ENCODE measurements around the gene FBXL19. TPM values are rescaled to one million over a fixed set of nuclear protein-coding genes. Genes with fewer than 3 reads are reported as not detected.
A peak's percentile ranks its signal among the peaks of the same experiment; 100 is the strongest.
"Not testable (repeated sequence)": the region's sequence is repeated elsewhere in the genome, so short reads cannot be mapped to it uniquely, and the experiment has no call there.

FBXL19 gene
- total RNA-seq, 1 donor from 2014 or later = 14.3 TPM

DNA sequence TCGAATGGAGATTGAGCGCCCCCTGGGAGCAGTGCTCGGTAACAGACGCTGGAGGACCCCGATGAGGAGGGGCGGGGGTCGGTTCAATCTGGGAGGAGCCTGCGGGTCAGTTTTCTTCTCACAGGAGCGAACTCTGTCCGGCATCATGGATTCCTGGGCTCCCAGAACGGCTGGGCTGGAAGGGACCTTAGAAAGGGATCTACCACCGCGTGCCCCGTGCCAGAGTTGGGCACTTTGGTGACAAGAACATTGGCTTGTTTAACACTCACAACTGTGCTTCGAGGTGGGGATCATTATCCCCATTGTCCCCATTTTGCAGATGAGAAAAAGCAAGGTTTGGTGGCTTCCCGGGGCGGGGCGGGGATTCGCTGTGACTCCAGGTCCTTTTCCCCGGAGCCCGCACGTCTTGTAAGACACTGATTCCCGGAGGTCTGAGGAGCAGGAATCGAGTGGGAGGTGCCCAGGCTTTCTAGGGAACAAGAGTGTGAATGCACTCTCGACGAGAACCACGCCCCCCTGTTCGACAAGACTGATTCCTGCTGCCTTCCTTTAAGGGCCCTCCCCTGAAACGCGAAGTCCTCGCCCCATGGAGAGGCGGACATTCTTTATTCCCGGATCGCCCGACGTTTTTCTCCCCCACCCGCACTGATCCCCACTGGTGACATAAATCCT, 1.5 kb upstream of the FBXL19 start:
- peak; percentile 91 to 95 for DNase-seq (ENCODE audit: low read depth in 2 of 2)

DNA sequence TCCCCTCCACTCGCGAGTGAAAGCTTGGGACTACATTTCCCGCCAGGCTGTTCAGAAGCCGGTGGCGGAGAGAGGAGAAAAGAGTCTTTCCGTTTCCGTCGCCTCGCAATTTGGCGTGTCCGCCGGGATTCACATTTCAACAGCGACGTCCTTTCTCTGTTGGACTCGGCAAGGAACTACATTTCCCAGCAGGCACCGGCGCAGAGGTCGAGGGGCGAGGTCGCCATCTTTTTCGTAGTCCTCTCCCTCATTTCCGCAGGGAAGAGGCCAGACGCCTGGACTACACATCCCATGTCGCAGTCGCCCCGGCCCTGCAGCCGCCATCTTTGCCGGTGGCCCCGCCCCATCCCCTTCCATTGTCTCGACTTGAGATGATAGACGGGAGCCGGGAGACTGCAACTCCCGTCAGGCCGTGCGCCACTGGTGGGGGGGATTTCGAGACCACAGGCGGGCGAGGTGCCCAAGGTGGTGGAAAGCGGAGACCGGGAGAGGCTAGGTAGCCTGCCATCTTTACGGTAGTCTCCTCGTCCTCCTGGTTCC, 882 bp upstream of the FBXL19 start:
- peak; percentile 100 for DNase-seq (ENCODE audit: low read depth in 2 of 2)

DNA sequence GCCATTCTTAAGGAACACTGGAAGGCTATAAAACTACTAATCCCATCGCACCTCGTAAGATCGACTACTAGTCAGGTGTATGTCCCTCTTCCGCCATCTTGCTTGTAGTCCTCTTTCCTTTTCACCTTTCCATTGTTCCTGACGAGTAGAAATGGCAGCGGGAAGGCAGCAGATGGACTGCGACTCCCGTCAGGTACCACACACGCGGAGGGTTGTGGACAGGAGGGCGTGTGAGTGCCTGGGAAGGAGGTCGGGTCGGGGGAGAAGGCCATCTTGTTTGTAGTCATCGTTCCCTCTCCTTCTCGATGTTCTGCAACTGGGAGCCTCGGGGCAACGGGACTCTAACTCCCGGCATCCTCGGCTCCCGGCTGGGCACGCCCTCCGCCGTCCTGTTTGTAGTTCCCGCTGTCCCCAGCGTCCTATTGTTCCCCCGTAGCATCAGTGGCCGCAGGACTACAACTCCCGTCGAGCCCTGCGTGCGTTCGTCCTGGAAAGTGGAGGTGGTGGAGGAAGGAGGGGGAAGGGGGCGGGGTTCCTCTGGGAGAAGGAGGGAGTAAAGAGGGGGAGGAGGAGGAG, 324 bp upstream of the FBXL19 start:
- peak; percentile 99 to 100 for DNase-seq (ENCODE audit: low read depth in 2 of 2)

DNA sequence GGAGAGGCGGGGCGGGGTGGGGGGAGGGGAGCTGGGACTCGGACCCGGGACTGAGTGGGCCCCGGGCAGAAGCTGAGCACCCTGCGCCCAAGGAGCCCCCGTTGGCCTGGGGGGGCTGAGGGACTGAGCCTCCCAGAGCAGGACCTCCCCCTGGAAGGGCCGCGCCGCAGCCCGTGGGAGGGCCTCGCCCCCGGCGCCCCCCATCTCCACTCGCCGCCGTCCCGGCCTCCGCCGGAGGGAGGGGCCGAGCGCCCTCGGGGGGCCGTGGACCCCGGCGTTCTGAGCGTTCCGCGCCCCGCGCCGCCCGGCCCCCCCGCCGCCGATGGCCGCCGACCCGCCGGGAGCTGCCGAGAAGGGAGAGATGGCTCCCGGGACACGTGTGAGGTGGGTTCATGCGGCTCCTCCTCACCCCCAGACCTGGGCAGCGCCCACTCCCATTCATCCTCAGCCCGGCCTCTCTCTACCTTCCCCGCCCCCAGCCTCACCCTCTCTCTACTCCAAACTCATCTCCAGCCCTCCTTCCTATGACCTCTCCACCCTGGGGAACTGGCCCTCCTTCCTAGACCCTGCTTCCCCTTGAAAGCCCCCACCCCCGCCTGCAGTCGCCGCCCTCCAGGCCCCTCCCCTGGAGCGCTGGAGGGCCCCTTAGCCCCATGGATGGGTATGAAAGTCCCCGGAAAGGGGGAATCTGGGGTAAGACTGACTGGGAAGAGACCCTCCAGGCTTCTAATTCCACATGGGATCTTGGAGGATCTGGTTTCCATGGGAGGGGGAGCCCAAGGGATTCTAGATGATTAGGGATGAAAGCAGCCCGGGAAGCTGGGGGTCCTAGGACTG, 922 bp downstream of the FBXL19 start:
- DNase-seq (ENCODE audit: low read depth in 2 of 2) = no peak

DNA sequence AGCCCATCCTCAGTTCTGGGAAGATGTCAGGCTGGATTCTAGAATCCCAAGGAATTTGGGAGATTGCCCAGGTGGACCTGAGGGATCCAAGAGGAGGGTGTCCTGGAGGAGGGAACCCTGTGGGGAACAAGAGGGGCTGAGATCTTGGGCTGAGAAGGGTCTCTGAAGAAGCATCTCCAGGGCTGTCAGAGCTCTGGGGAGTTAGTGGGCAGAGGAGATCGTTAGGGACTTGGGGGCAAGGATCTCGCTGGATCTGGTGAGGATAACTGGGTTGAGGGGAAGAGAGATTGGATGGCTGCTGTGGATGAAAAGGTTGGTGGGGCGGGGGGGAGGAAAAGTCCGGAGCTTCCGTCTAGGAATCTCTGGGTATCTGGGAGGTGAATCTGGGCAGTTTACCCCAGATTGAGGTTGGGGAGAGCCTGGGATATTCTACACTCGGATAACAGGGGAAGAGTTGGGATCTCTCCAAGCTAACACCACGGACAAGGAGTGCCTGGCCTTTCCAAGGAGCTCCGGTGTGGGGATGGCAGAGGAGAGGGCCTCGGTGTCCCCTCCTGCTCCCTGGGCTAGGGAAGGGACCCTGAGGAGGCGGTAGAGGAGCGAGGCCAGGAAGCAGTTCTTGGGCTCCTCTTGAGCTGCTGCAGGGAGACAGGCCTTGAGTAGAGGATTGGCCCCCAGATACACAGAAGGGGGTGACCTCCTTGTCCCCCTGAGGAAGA, 1.7 kb downstream of the FBXL19 start:
- no peak for DNase-seq (ENCODE audit: low read depth in 2 of 2)

DNA sequence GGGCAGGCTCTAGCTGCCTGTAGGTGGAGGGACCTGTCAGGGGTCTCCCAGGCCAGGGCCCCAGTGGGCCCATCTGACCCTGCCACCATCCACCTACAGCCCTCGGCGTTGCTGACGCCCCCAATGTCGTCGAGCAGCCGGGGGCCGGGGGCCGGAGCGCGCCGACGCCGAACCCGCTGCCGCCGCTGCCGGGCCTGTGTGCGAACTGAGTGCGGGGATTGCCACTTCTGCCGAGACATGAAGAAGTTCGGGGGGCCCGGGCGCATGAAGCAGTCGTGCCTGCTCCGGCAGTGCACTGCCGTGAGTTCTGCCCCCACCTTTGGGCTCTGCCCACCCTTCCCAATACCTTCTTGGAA, 2.2 kb downstream of the FBXL19 start:
- DNase-seq (ENCODE audit: low read depth in 2 of 2) = no peak

DNA sequence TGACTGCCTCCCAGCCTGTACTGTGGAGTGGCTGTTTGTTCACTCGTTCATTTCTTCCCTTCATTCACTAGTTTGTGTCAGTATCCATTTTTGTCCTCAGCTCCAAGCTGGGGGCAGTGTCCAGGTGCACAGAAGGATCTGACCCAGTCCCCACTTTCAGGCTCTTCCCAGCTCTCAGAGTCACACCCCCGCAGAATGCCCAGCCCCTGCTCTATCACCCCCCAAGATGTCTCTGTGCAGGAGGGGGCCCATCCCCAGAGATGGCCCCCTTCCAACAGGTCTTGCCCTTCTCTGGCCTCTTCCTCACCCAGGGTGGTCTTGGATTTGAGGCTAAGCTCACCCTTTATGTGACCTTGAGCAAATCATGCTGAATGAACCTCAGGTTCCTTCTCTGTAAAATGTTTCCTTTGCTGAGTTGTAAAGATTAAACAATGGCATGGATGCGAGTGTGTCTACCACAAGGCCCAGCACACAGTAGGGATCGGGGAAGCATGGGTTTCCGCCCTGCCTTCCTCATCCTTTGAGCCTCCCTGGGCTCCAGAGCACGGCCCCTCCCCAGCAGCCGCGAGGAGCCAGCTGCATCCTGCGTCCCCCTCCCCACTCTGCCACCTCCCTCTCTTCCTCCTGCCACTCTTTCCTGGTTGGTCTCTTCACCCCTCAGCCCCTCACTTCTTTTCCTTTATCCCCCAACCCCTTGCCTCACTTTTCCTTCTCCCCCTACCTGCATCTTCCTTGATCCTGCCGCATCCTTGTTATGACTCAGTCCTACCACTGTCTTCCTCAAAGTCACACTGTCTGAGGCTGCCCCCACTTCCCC, 2.8 kb downstream of the FBXL19 start:
- DNase-seq (ENCODE audit: low read depth in 2 of 2) = no peak

DNA sequence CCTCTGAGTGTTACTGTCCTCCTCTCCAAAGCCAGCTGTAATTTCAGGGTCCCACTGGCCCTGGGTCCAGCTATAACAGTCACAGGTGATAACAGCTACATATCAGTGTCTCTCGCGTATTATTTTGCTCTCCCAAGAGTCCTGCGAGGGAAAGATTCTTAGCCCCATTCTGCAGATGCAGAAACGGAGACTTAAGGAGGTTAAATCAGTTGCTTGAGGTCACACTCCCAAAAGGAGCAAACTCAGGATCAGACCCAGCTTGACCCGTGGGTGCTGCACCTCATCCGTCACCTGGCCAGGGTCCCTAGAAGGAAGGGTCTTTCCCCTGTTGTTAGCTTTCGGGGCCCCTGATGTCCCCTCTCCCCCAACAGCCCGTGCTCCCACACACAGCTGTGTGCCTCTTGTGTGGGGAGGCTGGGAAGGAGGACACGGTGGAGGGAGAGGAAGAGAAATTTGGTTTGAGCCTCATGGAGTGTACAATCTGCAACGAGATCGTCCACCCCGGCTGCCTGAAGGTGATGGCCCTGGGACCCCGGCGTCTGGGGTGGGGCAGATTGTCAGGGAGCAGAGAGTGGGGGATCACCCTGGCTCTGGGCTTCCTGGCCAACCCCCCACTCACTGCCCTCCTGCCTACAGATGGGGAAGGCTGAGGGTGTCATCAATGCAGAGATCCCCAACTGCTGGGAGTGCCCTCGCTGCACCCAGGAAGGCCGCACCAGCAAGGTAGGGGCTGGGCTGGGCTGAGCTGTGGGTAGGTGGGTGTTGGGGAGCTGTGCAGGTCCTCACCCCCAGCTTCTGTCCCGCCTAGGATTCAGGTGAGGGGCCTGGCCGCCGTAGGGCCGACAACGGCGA, 3.8 kb downstream of the FBXL19 start:
- no peak for DNase-seq (ENCODE audit: low read depth in 2 of 2)

DNA sequence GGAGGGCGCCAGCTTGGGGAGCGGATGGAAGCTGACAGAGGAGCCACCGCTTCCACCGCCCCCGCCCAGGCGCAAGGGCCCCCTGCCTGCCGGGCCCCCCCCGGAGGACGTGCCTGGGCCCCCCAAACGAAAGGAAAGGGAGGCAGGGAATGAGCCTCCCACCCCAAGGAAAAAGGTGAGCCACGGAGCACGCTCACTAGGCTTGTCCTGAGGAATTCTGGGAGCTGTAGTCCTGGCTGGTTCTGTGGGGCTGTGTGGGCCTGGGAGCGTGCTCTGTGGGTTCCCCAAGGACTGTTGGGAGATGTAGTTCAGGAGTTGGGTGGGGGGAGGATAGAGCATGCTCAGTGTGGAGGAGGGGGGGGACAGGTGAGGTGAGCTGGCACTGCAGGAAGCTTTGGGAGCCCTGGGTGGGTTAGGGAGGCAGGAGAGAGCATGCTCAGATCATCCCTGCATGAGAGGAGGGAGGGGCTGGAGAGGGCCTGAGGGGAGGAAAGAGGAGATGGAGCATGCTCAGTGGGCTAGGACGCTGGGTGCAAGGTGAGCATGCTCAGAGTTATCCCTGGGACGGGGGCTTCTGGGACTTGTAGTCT, 4.5 kb downstream of the FBXL19 start:
- peak; percentile 41 to 73 for DNase-seq (ENCODE audit: low read depth in 2 of 2)

DNA sequence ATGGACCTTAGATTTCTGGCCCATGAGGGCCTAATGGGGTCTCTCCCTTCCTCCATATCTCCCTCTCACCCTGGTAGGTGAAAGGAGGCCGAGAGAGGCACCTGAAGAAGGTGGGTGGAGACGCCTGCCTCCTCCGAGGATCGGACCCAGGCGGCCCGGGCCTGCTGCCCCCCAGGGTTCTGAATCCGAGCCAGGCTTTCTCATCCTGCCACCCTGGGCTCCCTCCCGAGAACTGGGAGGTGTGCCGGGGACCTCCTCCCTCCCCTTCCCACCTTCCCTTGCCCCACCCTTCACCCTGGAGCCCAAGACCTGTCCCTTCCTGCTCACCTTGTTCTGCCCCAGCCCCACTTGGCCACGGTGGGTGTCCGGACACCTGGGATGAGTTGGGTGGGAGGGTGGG, 5.0 kb downstream of the FBXL19 start:
- no peak for DNase-seq (ENCODE audit: low read depth in 2 of 2)

DNA sequence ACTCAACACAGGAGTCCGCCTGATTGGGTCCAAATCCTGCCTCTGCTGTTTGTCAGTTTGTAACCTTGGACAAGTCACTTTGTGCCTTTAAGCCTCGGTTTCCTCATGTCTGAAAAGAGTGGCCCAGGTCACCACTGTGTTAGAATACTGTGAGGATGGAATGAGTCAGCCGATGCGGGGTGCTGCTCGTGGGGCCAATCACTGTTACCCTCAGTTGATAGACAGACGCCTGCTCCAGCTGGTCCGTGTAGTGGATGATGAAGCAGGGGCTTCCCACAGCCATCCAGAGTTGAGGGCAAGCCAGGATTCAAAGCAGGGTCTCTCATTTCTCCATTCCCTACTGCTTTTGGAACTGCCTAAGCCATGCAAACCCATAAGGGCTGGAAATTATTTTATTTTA, 5.8 kb downstream of the FBXL19 start:
- DNase-seq (ENCODE audit: low read depth in 2 of 2) = no peak

DNA sequence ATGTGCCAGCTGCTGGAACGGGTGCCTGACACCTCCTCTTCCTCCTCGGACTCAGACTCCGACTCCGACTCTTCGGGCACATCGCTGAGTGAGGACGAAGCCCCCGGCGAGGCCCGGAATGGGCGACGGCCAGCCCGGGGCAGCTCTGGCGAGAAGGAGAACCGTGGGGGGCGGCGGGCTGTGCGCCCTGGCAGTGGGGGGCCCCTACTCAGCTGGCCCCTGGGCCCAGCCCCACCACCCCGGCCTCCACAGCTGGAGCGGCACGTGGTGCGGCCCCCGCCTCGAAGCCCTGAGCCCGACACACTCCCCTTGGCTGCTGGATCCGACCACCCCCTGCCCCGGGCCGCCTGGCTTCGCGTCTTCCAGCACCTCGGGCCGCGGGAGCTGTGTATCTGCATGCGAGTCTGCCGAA, 6.8 kb downstream of the FBXL19 start:
- no peak for DNase-seq (ENCODE audit: low read depth in 2 of 2)

DNA sequence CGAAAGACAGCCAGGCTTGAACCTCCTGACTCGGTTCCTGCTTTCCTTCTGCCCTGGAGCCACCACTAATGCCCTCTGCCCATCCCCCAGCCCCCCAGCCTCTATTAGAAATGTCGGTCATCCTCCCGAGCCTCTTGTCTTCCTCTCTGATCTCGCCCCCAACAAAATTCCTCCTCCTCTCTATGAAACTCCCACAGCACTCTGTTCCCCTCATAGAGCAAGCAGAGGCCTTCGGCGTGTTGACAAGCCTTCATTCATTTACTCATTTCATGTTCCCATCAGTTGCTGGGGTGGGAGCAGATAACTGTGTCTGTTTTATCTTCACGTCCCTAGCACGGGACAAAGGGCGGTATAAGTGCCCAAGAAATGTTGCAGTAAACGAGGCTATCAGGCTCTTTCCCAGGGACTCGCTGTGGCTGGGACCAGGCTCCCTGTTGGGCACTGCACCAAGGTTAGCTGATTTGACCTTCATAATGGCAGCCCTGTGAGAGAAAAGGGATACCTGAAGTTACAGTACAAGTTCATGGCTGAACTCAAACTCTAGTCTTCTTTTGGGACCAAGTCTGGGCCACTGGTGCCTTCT, 7.8 kb downstream of the FBXL19 start:
- no peak for DNase-seq (ENCODE audit: low read depth in 2 of 2)

DNA sequence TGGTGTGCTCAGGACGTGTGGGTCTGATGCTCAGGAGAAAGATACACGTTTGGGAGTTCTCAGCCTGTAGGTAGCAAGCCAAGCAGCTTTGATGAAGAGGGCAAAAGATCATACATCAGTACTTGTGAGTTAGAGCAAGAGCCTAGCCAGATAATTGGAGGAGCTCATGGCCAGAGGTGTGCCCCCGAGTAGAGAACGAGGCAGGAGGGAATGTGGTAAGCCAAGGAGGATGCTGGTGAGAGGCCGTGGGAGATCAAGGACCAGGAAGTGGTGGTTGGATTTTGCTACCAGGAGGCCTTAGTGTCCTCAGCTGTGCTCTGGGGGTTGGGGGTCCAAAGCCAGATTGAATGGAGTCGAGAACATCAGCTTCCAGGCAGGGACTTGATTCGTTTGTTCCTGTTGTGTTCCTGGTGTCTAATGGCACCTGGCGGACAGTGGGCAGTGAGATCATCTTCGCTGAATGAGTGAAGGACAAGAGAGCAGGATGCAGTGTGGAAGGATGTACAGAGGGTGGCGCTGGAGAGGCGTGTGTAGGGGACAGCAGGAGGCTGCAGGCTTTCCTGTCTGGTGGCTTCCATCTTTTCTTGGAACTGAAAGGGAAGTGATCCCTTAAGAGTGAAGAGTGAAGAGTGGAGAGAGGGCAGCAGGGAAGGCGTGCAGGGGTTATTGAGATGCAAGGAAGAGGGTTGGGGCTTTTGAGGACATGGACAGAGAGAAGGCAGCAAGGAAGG, 11.6 kb downstream of the FBXL19 start:
- DNase-seq (ENCODE audit: low read depth in 2 of 2) = peak; percentile 72 to 77

DNA sequence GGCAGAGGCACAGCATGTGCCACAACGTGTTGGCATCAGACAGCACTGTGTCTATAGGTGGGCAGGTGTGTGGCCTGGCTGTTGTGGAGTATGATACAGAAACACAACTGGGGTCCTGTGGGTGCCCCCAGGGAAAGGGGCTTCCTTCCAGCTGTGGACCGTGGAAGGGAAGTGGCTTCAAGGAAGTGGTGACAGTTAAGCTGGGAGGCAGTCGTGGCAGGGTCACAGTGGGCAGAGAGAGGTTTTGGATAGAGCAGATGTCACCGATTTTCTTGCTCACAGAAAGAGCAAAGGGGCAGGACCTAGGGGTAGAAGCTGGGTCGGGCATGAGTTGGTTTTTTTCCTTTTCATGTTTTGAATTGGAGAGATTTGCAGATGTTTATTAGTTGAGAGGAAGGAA, 14.3 kb downstream of the FBXL19 start:
- DNase-seq (ENCODE audit: low read depth in 2 of 2) = no peak

DNA sequence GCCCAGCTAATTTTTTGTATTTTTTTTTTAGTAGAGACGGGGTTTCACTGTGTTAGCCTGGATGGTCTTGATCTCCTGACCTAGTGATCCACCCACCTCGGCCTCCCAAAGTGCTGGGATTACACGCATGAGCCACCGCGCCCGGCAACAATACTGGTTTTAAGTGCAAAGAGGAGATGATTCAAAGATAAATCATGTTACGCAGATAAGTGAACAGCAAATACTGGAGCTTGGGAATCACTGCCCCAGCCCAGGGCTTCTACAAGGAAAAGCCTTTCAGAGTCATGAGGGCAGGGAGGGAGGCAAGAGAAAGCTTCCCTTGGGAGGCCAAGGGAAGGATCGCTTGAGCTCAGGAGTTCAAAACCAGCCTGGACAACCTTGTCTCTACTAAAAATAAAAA, 16.2 kb downstream of the FBXL19 start:
- not testable (repeated sequence) for DNase-seq (ENCODE audit: low read depth in 2 of 2)

DNA sequence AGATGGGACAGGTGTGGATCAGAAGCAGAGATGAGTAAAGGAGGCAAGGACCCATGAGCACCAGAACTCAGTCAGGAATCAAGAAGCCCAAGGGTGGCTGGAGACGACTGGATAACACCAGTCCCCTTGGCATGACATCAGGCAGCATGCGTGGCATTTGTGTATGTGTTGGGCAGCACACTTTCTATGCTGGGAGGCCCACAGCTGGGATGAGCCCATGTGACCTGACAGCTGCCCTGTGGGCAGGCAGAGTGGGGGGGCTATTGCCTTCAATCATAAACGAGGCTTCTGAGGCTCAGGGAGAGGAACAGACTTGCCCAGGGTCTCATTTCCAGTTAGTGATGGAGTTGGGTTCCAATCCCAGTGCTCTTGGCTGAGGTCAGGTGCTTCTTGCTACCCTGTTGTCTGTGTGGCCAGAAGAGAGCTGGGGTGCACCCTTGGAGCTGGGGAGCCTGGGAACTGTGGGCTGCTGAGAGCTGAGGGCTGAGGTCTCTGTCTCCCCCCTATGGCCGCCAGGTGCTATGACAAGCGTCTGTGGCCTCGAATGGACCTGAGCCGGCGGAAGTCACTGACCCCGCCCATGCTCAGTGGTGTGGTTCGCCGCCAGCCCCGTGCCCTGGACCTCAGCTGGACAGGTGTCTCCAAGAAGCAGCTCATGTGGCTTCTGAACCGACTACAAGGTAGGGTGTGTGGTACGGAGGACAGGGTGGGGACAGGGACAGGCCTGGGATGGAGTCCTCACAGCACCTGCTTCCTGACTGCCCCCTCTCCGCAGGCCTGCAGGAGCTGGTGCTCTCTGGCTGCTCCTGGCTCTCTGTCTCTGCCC, 18.4 kb downstream of the FBXL19 start:
- DNase-seq (ENCODE audit: low read depth in 2 of 2) = peak; percentile 74 to 79

DNA sequence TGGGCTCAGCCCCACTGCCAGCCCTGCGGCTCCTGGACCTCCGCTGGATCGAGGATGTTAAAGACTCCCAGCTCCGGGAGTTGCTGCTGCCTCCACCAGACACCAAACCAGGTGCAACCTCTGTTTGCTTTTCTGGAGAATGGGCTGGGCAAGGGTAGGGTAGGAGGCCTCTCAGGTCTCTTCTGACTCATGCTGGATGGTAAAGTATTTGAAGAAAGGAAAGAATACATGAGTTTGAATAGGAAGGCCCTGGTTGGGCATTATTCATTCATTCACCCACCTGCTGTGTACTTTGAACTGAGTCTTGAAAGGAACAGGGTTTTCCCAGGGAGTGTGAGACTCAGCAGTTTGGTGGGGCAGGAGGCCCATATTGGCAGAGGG, 19.0 kb downstream of the FBXL19 start:
- DNase-seq (ENCODE audit: low read depth in 2 of 2) = no peak

Data from lung microvascular endothelial cell (primary cell).